Gastroesophageal sphincter (tissue), 4 donors: ENCODE data around the gene UBE4A. TPM values are rescaled to one million over a fixed set of nuclear protein-coding genes. Genes with fewer than 3 reads are reported as not detected.

Experiments used
- ATAC-seq: fragments of 150-250 bp; one replicate; pipeline ENCODE4 v1.9.1; 2016; ENCODE audit warnings: mild to moderate bottlenecking, moderate library complexity
- H3K27ac ChIP-seq, 4 donors: fragments of 200-600 bp; sonication (generic) in 3 of 4; 1 replicate in 3 of 4; 2 replicates in 1 of 4; pipeline ENCODE4 v1.5.1; 2016 to 2019
- H3K27me3 ChIP-seq: fragments of 200-600 bp; sonication (generic); one replicate; pipeline ENCODE4 v1.5.1; 2019
- H3K36me3 ChIP-seq, 2 donors: fragments of 200-600 bp; sonication (generic); one replicate each; pipeline ENCODE4 v1.5.1; 2019; ENCODE audit warnings: control low read depth in 1 of 2
- H3K4me1 ChIP-seq, 3 donors: fragments of 200-600 bp; sonication (generic); 1 replicate in 2 of 3; 2 replicates in 1 of 3; pipeline ENCODE4 v1.5.1; 2016 to 2019; ENCODE audit warnings: control low read depth in 2 of 3
- H3K4me3 ChIP-seq, 2 donors: fragments of 200-600 bp; sonication (generic); one replicate each; pipeline ENCODE4 v1.5.1; 2019; ENCODE audit warnings: mild to moderate bottlenecking in 1 of 2, moderate library complexity in 1 of 2
- H3K9me3 ChIP-seq, 3 donors: fragments of 200-600 bp; sonication (generic); one replicate each; pipeline ENCODE4 v1.5.1; 2017 to 2019; ENCODE audit warnings: control low read depth in 2 of 3
- EP300 ChIP-seq: sonication (generic); formaldehyde crosslinking; IDR thresholded peaks from one replicate; pipeline ENCODE4 v1.6.1; 2017; ENCODE audit warnings: antibody characterized with exemption, mild to moderate bottlenecking
- POLR2A ChIP-seq, 2 donors: fragments of 450-650 bp; IDR thresholded peaks; one replicate each; pipeline ENCODE4 v1.6.1; 2017; ENCODE audit warnings: antibody characterized with exemption in 2 of 2, mild to moderate bottlenecking in 2 of 2, moderate library complexity in 1 of 2
- POLR2AphosphoS5 ChIP-seq: sonication (generic); formaldehyde crosslinking; IDR thresholded peaks from one replicate; pipeline ENCODE4 v1.6.1; 2017; ENCODE audit warnings: antibody characterized with exemption
- WGBS, 2 donors: methylation state at CpG; one replicate each; pipeline ENCODE4 v1.1.5; 2018; ENCODE audit warnings: low coverage in 1 of 2; 5-methylcytosine and 5-hydroxymethylcytosine counted together
- total RNA-seq, 4 donors: library from RNA; depleted of rRNA; stranded (reverse); fragments of >200 nt; gene quantifications; one replicate each; pipeline ENCODE4 v1.1.0, GENCODE V29; 2016
- TF ChIP-seq, protein P1 (sequence below), 4 experiments: fragments of 200-600 bp in 2 of 4; fragments of 450-650 bp in 2 of 4; sonication (generic) in 1 of 4; IDR thresholded peaks; one replicate each; pipeline ENCODE4 v1.5.1; 2017 to 2019; ENCODE audit warnings: antibody characterized with exemption in 4 of 4, mild to moderate bottlenecking in 2 of 4, moderate library complexity in 2 of 4

UBE4A gene
- total RNA-seq, 4 donors from 2014 or later: 37.3 to 44.6 (median 42.8) TPM

DNA sequence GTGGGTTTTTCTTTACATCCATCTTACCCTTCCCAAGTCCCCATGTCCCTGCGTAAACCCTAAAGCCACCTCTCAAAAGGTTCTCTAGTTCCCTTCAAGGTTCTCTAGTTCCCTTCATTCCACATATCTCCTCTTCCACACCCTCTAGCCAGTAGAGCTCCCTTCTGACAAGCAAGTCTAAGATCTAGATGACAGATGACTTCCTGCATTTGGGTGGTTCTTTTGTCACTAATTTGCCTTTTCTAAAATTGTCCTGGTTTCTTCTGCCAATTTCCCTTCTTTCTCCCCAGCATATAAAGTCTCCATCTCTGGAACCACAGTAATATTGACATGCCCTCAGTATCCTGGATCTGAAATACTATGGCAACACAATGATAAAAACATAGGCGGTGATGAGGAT is 47.1 kb upstream of the UBE4A start:
- Histone ChIP-seq H3K27me3 (peaks cover 54% of the 10 kb centered on the region), H3K4me1 (peaks cover 0 to 16% (median 4%) of the 10 kb centered on the region in 3 donors), H3K36me3 (no peaks in the 10 kb centered on the region), H3K9me3 (no peaks in the 10 kb centered on the region), H3K4me3 (no peak overlapping the region), H3K27ac (no peak overlapping the region)
- WGBS, 2 donors: 73 to 80% methylated on average over 1 to 2 of the region's 2 CpGs
- TF ChIP-seq EP300 (no peak), POLR2AphosphoS5 (no peak), POLR2A (IDR thresholded peaks at IDR 0.05) (no peak)
- TF ChIP-seq, protein P1, sequence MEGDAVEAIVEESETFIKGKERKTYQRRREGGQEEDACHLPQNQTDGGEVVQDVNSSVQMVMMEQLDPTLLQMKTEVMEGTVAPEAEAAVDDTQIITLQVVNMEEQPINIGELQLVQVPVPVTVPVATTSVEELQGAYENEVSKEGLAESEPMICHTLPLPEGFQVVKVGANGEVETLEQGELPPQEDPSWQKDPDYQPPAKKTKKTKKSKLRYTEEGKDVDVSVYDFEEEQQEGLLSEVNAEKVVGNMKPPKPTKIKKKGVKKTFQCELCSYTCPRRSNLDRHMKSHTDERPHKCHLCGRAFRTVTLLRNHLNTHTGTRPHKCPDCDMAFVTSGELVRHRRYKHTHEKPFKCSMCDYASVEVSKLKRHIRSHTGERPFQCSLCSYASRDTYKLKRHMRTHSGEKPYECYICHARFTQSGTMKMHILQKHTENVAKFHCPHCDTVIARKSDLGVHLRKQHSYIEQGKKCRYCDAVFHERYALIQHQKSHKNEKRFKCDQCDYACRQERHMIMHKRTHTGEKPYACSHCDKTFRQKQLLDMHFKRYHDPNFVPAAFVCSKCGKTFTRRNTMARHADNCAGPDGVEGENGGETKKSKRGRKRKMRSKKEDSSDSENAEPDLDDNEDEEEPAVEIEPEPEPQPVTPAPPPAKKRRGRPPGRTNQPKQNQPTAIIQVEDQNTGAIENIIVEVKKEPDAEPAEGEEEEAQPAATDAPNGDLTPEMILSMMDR (IDR thresholded peaks at IDR 0.05): no peak
- no peak for ATAC-seq

DNA sequence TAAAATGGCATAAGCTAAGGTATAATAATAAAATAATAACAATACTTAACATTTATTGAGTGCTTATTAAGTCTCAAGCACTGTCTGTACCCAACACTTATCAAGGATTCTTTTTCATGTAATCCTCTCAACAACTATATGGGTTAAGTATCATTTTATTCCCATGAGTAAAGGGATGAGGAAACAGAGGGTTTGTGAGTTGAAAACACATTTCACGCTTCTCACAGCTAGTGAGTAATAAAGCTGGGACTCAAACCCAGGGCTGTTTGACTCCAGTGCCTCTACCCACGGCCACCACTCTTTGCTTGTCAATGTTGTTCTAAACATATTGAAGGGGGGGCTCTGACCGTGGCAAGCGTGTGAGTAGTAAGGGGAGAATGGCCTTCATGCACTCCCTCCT is 46.2 kb upstream of the UBE4A start:
- no peak for ATAC-seq
- Histone ChIP-seq H3K9me3 (no peaks in the 10 kb centered on the region), H3K4me3 (no peak overlapping the region), H3K27ac (no peak overlapping the region), H3K4me1 (peaks cover 0 to 16% (median 4%) of the 10 kb centered on the region in 3 donors), H3K36me3 (no peaks in the 10 kb centered on the region), H3K27me3 (peaks cover 54% of the 10 kb centered on the region)
- WGBS, 2 donors: 48 to 50% methylated on average over 3 to 4 of the region's 4 CpGs
- TF ChIP-seq, protein P1 (IDR thresholded peaks at IDR 0.05): no peak
- TF ChIP-seq POLR2A (IDR thresholded peaks at IDR 0.05): no peak
- no peak for TF ChIP-seq EP300
- TF ChIP-seq POLR2AphosphoS5: no peak

DNA sequence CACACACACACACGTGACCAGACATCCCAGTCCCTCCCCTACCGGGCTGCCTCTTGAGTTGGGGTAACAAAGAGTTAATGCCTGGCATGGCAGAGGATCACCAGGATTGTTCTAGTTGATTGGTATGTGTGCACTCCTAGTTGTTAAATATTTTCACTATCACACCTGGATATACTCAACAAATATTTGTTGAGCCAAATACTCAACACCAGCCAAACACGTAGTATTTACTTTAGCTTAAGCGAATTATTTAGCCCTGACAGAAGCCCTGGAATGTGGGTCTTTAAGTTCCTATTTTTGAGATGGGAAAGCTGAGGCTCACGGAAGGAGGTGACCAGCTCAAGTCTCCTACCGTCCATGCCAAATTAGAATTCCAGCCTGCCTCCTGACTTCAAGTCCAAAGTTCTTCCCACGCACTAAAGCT is 44.4 kb upstream of the UBE4A start:
- no peak for ATAC-seq
- peaks cover 0 to 16% (median 4%) of the 10 kb centered on the region in 3 donors for H3K4me1 ChIP-seq
- no peak overlapping the region for H3K4me3 ChIP-seq
- H3K27me3 ChIP-seq: peaks cover 68% of the 10 kb centered on the region
- no peaks in the 10 kb centered on the region for H3K36me3 ChIP-seq
- no peak overlapping the region for H3K27ac ChIP-seq
- H3K9me3 ChIP-seq: no peaks in the 10 kb centered on the region
- TF ChIP-seq POLR2AphosphoS5 (no peak), EP300 (no peak), POLR2A (IDR thresholded peaks at IDR 0.05) (no peak)
- TF ChIP-seq, protein P1 (IDR thresholded peaks at IDR 0.05): no peak
- WGBS, 2 donors: 36 to 46% methylated on average over 6 to 7 of the region's 7 CpGs

DNA sequence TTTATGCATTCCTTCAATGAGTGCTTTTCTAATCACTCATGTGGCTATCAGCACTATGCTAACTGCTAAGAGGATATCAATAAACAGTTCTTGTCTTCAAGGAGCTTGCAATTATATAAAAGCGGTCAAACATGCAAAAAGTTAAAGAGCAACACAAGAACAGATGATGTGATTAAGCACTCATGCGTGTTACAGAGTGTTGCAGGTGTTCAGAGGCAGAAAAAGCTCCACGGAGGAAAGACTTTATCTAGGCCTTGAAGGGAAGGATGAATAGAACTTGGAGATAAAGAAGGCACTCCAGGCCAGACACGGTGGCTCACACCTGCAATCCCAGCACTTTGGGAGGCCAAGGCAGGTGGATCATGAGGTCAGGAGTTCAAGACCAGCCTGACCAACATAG is 41.3 kb upstream of the UBE4A start:
- ATAC-seq: no peak
- Histone ChIP-seq H3K27ac (no peak overlapping the region), H3K36me3 (no peaks in the 10 kb centered on the region), H3K9me3 (no peaks in the 10 kb centered on the region), H3K4me1 (peaks cover 0 to 16% (median 4%) of the 10 kb centered on the region in 3 donors), H3K27me3 (peaks cover 64% of the 10 kb centered on the region), H3K4me3 (no peak overlapping the region)
- TF ChIP-seq EP300 (no peak), POLR2AphosphoS5 (no peak), POLR2A (IDR thresholded peaks at IDR 0.05) (no peak)
- TF ChIP-seq, protein P1 (IDR thresholded peaks at IDR 0.05): no peak
- WGBS, 2 donors: 72 to 93% methylated on average over 2 to 4 of the region's 4 CpGs

DNA sequence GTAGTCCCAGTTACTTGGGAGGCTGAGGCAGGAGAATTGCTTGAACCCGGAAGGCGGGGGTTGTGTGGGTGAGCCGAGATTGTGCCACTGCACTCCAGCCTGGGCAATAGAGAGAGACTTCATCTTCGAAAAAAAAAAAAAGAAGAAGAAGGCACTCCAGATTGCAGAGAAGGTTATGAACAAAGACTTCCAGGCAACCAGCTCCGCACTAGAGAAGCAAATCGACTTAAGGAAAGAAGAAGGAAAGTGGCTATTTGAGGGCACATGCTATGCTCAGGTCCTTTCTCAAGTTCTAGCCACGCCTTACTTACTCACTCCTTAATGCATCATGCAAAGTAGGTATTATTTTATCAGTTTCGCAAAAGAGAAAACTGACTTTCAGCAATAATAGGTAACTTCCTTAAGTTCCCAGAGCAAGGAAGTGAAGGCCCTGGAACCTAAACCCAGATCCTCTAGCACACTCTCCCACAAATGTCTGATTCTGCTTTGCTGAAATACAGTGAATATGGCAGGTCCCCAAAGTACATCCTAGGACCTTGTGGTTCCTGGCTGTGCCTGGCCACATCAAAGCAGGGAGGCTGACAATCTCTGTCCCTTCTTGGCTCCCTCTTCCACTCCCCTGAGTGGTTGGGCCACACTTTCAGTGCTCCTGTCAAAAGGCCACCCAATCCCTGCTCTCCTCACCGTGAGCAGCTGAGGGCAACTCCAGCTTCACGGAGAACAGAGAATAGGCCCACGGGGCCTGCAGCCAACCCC is 40.6 kb upstream of the UBE4A start:
- no peaks in the 10 kb centered on the region for H3K9me3 ChIP-seq
- H3K36me3 ChIP-seq: no peaks in the 10 kb centered on the region
- H3K27ac ChIP-seq: no peak overlapping the region
- H3K4me1 ChIP-seq: peaks cover 0 to 16% (median 4%) of the 10 kb centered on the region in 3 donors
- H3K4me3 ChIP-seq: no peak overlapping the region
- H3K27me3 ChIP-seq: peaks cover 64% of the 10 kb centered on the region
- no peak for TF ChIP-seq POLR2AphosphoS5
- TF ChIP-seq POLR2A (IDR thresholded peaks at IDR 0.05): no peak
- TF ChIP-seq EP300: no peak
- TF ChIP-seq, protein P1 (IDR thresholded peaks at IDR 0.05): no peak
- no peak for ATAC-seq
- WGBS, 2 donors: 85 to 89% methylated on average over 5 to 10 of the region's 11 CpGs
